Astrocyte of the spinal cord (primary cell): ENCODE data around the gene ELF2.
"Not testable (repeated sequence)": the region's sequence is repeated elsewhere in the genome, so short reads cannot be mapped to it uniquely, and the experiment has no call there.

Source experiments
- DNase-seq: peaks from one replicate; pipeline ENCODE4 v3.0.0; 2011; ENCODE audit warnings: low read depth, low spot score
- H3K4me3 ChIP-seq: 2 replicates; pipeline ENCODE4 v1.5.1; 2011; ENCODE audit warnings: low read depth, mild to moderate bottlenecking, low read length, moderate library complexity
- CTCF ChIP-seq: IDR thresholded peaks from 2 replicates; pipeline ENCODE4 v1.5.1; 2012; ENCODE audit warnings: low read depth, mild to moderate bottlenecking, low read length, inconsistent platforms
- in situ Hi-C: cut with HindIII; loops from 2 replicates; pipeline ENCODE4 v1.10.0; 2017; ENCODE audit warnings: low sequenced_read_pairs

Gene ELF2

GRCh38 chr4:139177049-139177868 lies at the start of gene ELF2:
Gene ELF2, minus strand, starts transcription at chr4:139177218. Its CDS starts 39,517 bp downstream, at chr4:139137701.
- DNase-seq: peak; percentile 92
- in situ Hi-C loops: no loop called here
- no peak for TF ChIP-seq CTCF
- H3K4me3 ChIP-seq: peak within 1 kb of the TSS; percentile 65

GRCh38 chr4:139223682-139224317 lies 46.8 kb upstream of the ELF2 start:
- peak; percentile 75 for DNase-seq
- TF ChIP-seq CTCF: no peak
- in situ Hi-C loops: no loop called here
- no peak overlapping the region for H3K4me3 ChIP-seq

GRCh38 chr4:139222215-139222614 lies 45.2 kb upstream of the ELF2 start:
- no peak for DNase-seq
- no peak overlapping the region for H3K4me3 ChIP-seq
- no peak for TF ChIP-seq CTCF
- in situ Hi-C loops: no loop called here

GRCh38 chr4:139221687-139222086 lies 44.7 kb upstream of the ELF2 start:
- no peak overlapping the region for H3K4me3 ChIP-seq
- in situ Hi-C loops: no loop called here
- no peak for DNase-seq
- TF ChIP-seq CTCF: no peak

GRCh38 chr4:139219450-139220055 lies 42.5 kb upstream of the ELF2 start:
- no peak for TF ChIP-seq CTCF
- no peak for DNase-seq
- in situ Hi-C loops: no loop called here
- H3K4me3 ChIP-seq: no peak overlapping the region

- in situ Hi-C loops: no loop called here
- H3K4me3 ChIP-seq: no peak overlapping the region
- no peak for DNase-seq
- TF ChIP-seq CTCF: no peak
Observed at GRCh38 chr4:139214039-139214534, 37.1 kb upstream of the ELF2 start.

GRCh38 chr4:139213633-139214032 lies 36.6 kb upstream of the ELF2 start:
- in situ Hi-C loops, H3K4me3 ChIP-seq, DNase-seq: not testable (repeated sequence)
